SK-N-SH (cell line): ENCODE measurements around the gene KLHL17.

ENCODE experiments used
- ELF1 ChIP-seq: IDR thresholded peaks from 2 replicates; pipeline ENCODE4 v1.4.0; 2012
- EP300 ChIP-seq, 2 experiments: IDR thresholded peaks; 2 replicates each; pipeline versions ENCODE4 v1.4.0 to v1.6.1; 2012; ENCODE audit warnings: borderline replicate concordance in 1 of 2, low read depth in 1 of 2, low read length in 1 of 2
- FOXM1 ChIP-seq: IDR thresholded peaks from 2 replicates; pipeline ENCODE4 v1.4.0; 2012; ENCODE audit warnings: low read depth, mild to moderate bottlenecking
- JUND ChIP-seq: IDR thresholded peaks from 2 replicates; pipeline ENCODE4 v1.4.0; 2012
- MXI1 ChIP-seq: IDR thresholded peaks from 2 replicates; pipeline ENCODE4 v1.6.1; 2012; ENCODE audit warnings: mild to moderate bottlenecking, low read depth, low read length, improper control_type of control experiment
- NFIC ChIP-seq: IDR thresholded peaks from 2 replicates; pipeline ENCODE4 v1.4.0; 2012; ENCODE audit warnings: borderline replicate concordance
- RCOR1 ChIP-seq: fragments of 150-350 bp; IDR thresholded peaks from 2 replicates; pipeline ENCODE4 v1.6.1; 2017; ENCODE audit warnings: antibody characterized with exemption, low read length
- TEAD4 ChIP-seq: IDR thresholded peaks from 2 replicates; pipeline ENCODE4 v1.4.0; 2012; ENCODE audit warnings: mild to moderate bottlenecking, borderline replicate concordance; ENCODE audit not compliant: insufficient read depth
- TF ChIP-seq, protein P1 (sequence below): fragments of 150-350 bp; IDR thresholded peaks from 2 replicates; pipeline ENCODE4 v1.6.1; 2017; ENCODE audit warnings: antibody characterized with exemption, low read length, low read depth, borderline replicate concordance

DNA sequence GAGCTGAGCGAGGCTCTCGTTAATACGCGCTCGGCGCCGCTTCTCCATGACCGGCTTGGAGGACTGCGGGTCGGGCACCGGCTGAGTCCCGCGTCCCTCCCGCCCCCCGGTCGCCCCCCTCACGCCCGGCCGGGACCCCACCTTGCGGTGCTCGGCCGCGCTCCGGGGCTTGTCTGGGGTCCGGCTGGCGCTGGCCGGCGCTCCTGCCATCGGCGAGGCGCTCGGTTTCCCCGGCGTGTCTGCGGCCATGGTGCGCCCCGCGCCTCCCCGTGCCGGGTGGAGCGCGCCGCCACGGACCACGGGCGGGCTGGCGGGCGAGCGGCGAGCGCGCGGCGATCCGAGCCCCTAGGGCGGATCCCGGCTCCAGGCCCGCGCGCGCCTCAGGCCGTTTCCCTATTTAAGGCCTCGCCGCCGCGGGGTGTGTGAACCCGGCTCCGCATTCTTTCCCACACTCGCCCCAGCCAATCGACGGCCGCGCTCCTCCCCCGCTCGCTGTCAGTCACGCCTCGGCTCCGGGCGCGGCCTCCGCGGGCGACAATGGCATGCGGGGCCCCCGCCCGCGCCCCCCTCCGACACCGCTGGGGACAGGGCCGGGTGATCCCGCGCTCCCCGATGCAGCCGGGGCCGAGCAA is 39.5 kb downstream of the KLHL17 start, which contains the start of gene HES4:
- TF ChIP-seq JUND = no peak
- TF ChIP-seq TEAD4 = no peak
- TF ChIP-seq NFIC = no peak
- TF ChIP-seq, protein P1, sequence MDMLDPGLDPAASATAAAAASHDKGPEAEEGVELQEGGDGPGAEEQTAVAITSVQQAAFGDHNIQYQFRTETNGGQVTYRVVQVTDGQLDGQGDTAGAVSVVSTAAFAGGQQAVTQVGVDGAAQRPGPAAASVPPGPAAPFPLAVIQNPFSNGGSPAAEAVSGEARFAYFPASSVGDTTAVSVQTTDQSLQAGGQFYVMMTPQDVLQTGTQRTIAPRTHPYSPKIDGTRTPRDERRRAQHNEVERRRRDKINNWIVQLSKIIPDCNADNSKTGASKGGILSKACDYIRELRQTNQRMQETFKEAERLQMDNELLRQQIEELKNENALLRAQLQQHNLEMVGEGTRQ = no peak
- TF ChIP-seq FOXM1 = no peak
- no peak for TF ChIP-seq MXI1
- TF ChIP-seq EP300 (IDR thresholded peaks at IDR 0.05; ENCODE audit: borderline replicate concordance in 1 of 2, low read depth in 1 of 2, low read length in 1 of 2) = no peak
- TF ChIP-seq ELF1 = no peak
- TF ChIP-seq RCOR1 = no peak
